ENCODE measurements around the gene RAPGEF6.

GRCh38 chr5:131433109-131433508 is 201.9 kb downstream of the RAPGEF6 start:
- TF ChIP-seq, protein P1, sequence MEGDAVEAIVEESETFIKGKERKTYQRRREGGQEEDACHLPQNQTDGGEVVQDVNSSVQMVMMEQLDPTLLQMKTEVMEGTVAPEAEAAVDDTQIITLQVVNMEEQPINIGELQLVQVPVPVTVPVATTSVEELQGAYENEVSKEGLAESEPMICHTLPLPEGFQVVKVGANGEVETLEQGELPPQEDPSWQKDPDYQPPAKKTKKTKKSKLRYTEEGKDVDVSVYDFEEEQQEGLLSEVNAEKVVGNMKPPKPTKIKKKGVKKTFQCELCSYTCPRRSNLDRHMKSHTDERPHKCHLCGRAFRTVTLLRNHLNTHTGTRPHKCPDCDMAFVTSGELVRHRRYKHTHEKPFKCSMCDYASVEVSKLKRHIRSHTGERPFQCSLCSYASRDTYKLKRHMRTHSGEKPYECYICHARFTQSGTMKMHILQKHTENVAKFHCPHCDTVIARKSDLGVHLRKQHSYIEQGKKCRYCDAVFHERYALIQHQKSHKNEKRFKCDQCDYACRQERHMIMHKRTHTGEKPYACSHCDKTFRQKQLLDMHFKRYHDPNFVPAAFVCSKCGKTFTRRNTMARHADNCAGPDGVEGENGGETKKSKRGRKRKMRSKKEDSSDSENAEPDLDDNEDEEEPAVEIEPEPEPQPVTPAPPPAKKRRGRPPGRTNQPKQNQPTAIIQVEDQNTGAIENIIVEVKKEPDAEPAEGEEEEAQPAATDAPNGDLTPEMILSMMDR (IDR thresholded peaks at IDR 0.05; ENCODE audit: insufficient read depth, low read length): no peak
- TF ChIP-seq POLR2AphosphoS5 (IDR thresholded peaks at IDR 0.05; ENCODE audit: low read depth): no peak
